NB4 (cell line): Measurements from ENCODE around the gene SCNN1B.

Source experiments
- MYC ChIP-seq: IDR thresholded peaks from 2 replicates; pipeline ENCODE4 v1.6.1; 2011; ENCODE audit warnings: low read depth, low read length
- POLR2A ChIP-seq: IDR thresholded peaks from 2 replicates; pipeline ENCODE4 v1.6.1; 2011; ENCODE audit warnings: mild to moderate bottlenecking; ENCODE audit not compliant: insufficient read length; ENCODE audit errors: extremely low read depth
- TF ChIP-seq, protein P1 (sequence below): IDR thresholded peaks from one replicate; pipeline ENCODE4 v1.5.1; 2012; ENCODE audit warnings: low read depth, low read length
- TF ChIP-seq, protein P2 (sequence below): IDR thresholded peaks from 2 replicates; pipeline ENCODE4 v1.6.1; 2011; ENCODE audit warnings: low read depth, low read length

DNA sequence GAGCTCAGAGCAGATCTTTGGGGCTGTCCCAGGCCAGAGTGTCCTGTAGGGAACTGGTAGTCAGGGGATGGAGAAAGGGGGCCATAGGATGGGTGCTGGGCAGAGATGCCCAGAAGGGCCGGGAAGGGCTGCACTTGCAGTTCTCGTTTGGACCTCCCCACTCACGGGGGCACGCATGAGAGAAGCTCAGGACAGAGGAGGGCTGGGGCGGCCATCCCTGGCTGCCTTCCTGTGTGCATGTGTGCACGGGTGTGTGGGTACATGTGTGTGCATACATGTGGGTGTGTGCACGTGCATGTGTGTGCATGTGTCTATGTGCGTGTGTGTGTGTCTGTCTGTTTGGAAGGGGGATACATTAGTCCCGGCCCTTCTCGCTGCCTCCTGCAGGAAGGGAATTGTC is 77.6 kb downstream of the SCNN1B start:
- TF ChIP-seq, protein P1, sequence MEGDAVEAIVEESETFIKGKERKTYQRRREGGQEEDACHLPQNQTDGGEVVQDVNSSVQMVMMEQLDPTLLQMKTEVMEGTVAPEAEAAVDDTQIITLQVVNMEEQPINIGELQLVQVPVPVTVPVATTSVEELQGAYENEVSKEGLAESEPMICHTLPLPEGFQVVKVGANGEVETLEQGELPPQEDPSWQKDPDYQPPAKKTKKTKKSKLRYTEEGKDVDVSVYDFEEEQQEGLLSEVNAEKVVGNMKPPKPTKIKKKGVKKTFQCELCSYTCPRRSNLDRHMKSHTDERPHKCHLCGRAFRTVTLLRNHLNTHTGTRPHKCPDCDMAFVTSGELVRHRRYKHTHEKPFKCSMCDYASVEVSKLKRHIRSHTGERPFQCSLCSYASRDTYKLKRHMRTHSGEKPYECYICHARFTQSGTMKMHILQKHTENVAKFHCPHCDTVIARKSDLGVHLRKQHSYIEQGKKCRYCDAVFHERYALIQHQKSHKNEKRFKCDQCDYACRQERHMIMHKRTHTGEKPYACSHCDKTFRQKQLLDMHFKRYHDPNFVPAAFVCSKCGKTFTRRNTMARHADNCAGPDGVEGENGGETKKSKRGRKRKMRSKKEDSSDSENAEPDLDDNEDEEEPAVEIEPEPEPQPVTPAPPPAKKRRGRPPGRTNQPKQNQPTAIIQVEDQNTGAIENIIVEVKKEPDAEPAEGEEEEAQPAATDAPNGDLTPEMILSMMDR: no peak
- no peak for TF ChIP-seq POLR2A
- no peak for TF ChIP-seq MYC
- TF ChIP-seq, protein P2, sequence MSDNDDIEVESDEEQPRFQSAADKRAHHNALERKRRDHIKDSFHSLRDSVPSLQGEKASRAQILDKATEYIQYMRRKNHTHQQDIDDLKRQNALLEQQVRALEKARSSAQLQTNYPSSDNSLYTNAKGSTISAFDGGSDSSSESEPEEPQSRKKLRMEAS: no peak
